NCI-H524 treated with DMSO at 0.1 percent for 48 hours (cell line): ENCODE data around the gene MLXIPL.
"Not testable (repeated sequence)": the region's sequence is repeated elsewhere in the genome, so short reads cannot be mapped to it uniquely, and the experiment has no call there.

Experiments used
- DNase-seq: peaks from one replicate; lab custom pipeline; 2025; lab: John Stamatoyannopoulos, UW

Gene MLXIPL

GRCh38 chr7:73614937-73615336 is 9.4 kb downstream of the MLXIPL start:
- not testable (repeated sequence) for DNase-seq

GRCh38 chr7:73613954-73614735 is 10.2 kb downstream of the MLXIPL start:
- DNase-seq, result no peak

GRCh38 chr7:73612598-73613269 is 11.6 kb downstream of the MLXIPL start:
- DNase-seq, result no peak

GRCh38 chr7:73611017-73611555 is 13.2 kb downstream of the MLXIPL start:
- DNase-seq, result no peak

- DNase-seq, result no peak
Observed at GRCh38 chr7:73610105-73610504, 14.2 kb downstream of the MLXIPL start.

- DNase-seq, result not testable (repeated sequence)
Observed at GRCh38 chr7:73607692-73607983, 16.7 kb downstream of the MLXIPL start.

- no peak for DNase-seq
Observed at GRCh38 chr7:73606801-73607691, 17.3 kb downstream of the MLXIPL start.

- no peak for DNase-seq
Observed at GRCh38 chr7:73605601-73606220, 18.6 kb downstream of the MLXIPL start.

GRCh38 chr7:73602721-73603651 is 21.3 kb downstream of the MLXIPL start:
- no peak for DNase-seq

GRCh38 chr7:73599916-73600315 is 24.4 kb downstream of the MLXIPL start:
- DNase-seq, result no peak

GRCh38 chr7:73599151-73599882 is 25.0 kb downstream of the MLXIPL start:
- DNase-seq, result no peak

- no peak for DNase-seq
Observed at GRCh38 chr7:73597978-73598782, 26.1 kb downstream of the MLXIPL start.

GRCh38 chr7:73596191-73597065 is 27.9 kb downstream of the MLXIPL start:
- DNase-seq, result no peak

GRCh38 chr7:73595358-73595757 is 29.0 kb downstream of the MLXIPL start:
- no peak for DNase-seq

- no peak for DNase-seq
Observed at GRCh38 chr7:73593207-73594045, 30.9 kb downstream of the MLXIPL start.

- DNase-seq, result no peak
Observed at GRCh38 chr7:73586911-73587310, 37.4 kb downstream of the MLXIPL start.

GRCh38 chr7:73585196-73585595 is 39.1 kb downstream of the MLXIPL start:
- no peak for DNase-seq
